Bronchial epithelial cell (primary cell): ENCODE data around the gene P2RY14. TPM values are rescaled to one million over a fixed set of nuclear protein-coding genes. Genes with fewer than 3 reads are reported as not detected.
A peak's percentile ranks its signal among the peaks of the same experiment; 100 is the strongest.

ENCODE experiments used
- DNase-seq: peaks from one replicate; pipeline ENCODE4 v3.0.0-alpha.2; 2010; ENCODE audit warnings: low read depth
- FAIRE-seq: peaks from 2 replicates; lab custom pipeline; 2011; peaks lifted over from hg19 to GRCh38; lab: Jason Lieb, UNC
- H3K27me3 ChIP-seq: 2 replicates; pipeline ENCODE4 v1.5.1; 2011; ENCODE audit warnings: low read length; ENCODE audit not compliant: control insufficient read depth, insufficient read depth
- H3K36me3 ChIP-seq: 2 replicates; pipeline ENCODE4 v1.5.1; 2011; ENCODE audit warnings: low read length; ENCODE audit not compliant: control insufficient read depth, insufficient read depth
- H3K4me3 ChIP-seq: 2 replicates; pipeline ENCODE4 v1.5.1; 2011; ENCODE audit warnings: mild to moderate bottlenecking, low read depth, low read length, control low read depth
- CTCF ChIP-seq: IDR thresholded peaks from 2 replicates; pipeline ENCODE4 v1.5.1; 2011; ENCODE audit warnings: mild to moderate bottlenecking, moderate library complexity, low read length, control low read depth, inconsistent platforms; ENCODE audit not compliant: insufficient read depth, severe bottlenecking
- total RNA-seq: library from RNA; depleted of rRNA; stranded (reverse); fragments of >200 nt; gene quantifications from 2 replicates; pipeline ENCODE4 v1.2.1, GENCODE V29; 2014

Gene P2RY14
- total RNA-seq, 1 donor from 2014 or later, result not detected

- no peak for TF ChIP-seq CTCF
- no peak for DNase-seq
- H3K27me3 ChIP-seq, result no peaks in the 10 kb centered on the region
- no peak overlapping the region for H3K4me3 ChIP-seq
- FAIRE-seq, result no peak
- H3K36me3 ChIP-seq, result peaks cover 20% of the 10 kb centered on the region
Measured at GRCh38 chr3:151300539-151300938, 22.2 kb upstream of the P2RY14 start.

- peaks cover 24% of the 10 kb centered on the region for H3K36me3 ChIP-seq
- TF ChIP-seq CTCF, result no peak
- no peak overlapping the region for H3K4me3 ChIP-seq
- no peak for DNase-seq
- FAIRE-seq, result no peak
- H3K27me3 ChIP-seq, result no peaks in the 10 kb centered on the region
Measured at GRCh38 chr3:151299006-151299405, 20.7 kb upstream of the P2RY14 start.

GRCh38 chr3:151297429-151297828, 19.1 kb upstream of the P2RY14 start:
- TF ChIP-seq CTCF, result no peak
- no peak for DNase-seq
- H3K36me3 ChIP-seq, result peaks cover 22% of the 10 kb centered on the region
- H3K4me3 ChIP-seq, result no peak overlapping the region
- H3K27me3 ChIP-seq, result no peaks in the 10 kb centered on the region
- FAIRE-seq, result no peak

GRCh38 chr3:151296226-151296625, 17.9 kb upstream of the P2RY14 start:
- no peak for DNase-seq
- H3K27me3 ChIP-seq, result no peaks in the 10 kb centered on the region
- TF ChIP-seq CTCF, result no peak
- FAIRE-seq, result no peak
- H3K36me3 ChIP-seq, result peaks cover 22% of the 10 kb centered on the region
- no peak overlapping the region for H3K4me3 ChIP-seq

- Histone ChIP-seq H3K4me3 (no peak overlapping the region), H3K27me3 (no peaks in the 10 kb centered on the region), H3K36me3 (peaks cover 9% of the 10 kb centered on the region)
- no peak for TF ChIP-seq CTCF
- DNase-seq, result no peak
- FAIRE-seq, result no peak
Measured at GRCh38 chr3:151293127-151293526, 14.8 kb upstream of the P2RY14 start.

- no peak for FAIRE-seq
- peak; percentile 44 for DNase-seq
- TF ChIP-seq CTCF, result peak; percentile 26
Measured at GRCh38 chr3:151290673-151291072, 12.3 kb upstream of the P2RY14 start.

More at GRCh38 chr3:151290673-151291072, 12.3 kb upstream of the P2RY14 start:
- Histone ChIP-seq H3K27me3 (no peaks in the 10 kb centered on the region), H3K4me3 (no peak overlapping the region), H3K36me3 (peaks cover 4% of the 10 kb centered on the region)
